Breast epithelium (tissue), 3 donors: ENCODE data around the gene PIP4K2C.

Source experiments
- POLR2A ChIP-seq: fragments of 450-650 bp; IDR thresholded peaks from one replicate; pipeline ENCODE4 v1.6.1; 2016; ENCODE audit warnings: antibody characterized with exemption, mild to moderate bottlenecking, moderate library complexity
- POLR2AphosphoS5 ChIP-seq, 3 donors: sonication (generic); formaldehyde crosslinking; IDR thresholded peaks; one replicate each; pipeline ENCODE4 v1.6.1; 2017; ENCODE audit warnings: antibody characterized with exemption in 3 of 3
- TF ChIP-seq, protein P1 (sequence below), 3 donors: fragments of 450-650 bp; IDR thresholded peaks; one replicate each; pipeline ENCODE4 v1.5.1; 2016 to 2017; ENCODE audit warnings: antibody characterized with exemption in 3 of 3, mild to moderate bottlenecking in 3 of 3, moderate library complexity in 3 of 3

DNA sequence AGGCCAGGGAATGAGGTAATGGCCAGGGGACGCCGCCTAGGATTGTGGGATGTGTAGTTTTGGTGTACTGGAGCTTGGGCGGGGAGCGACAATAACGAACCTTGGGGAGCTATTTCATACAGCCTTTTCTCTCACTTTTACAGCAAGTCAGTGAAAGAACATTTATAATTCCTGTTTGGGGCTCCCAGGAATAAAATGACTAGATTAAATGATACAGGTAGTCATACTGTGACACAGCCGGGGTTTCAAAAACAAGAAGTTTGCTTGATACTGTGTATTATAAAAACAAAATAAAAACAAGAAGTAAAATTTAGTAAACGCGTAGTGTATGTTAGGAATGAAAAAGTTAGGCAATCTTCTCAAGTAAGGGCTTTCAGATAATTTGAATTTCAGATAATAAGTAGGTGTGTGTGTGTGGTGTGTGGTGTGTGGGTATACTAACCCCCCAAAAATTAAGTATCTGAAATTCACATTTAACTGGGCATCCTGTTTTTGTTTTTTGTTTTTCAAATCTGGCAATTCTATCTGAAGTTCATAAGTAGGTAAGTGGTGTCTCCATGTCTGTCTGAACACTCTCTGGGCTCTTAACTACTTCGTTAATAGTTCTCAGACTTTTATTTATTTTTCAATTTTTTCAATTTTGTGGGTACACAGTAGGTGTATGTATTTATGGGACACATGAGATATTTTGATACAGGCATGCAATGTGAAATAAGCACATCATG is 43.5 kb upstream of the PIP4K2C start:
- TF ChIP-seq, protein P1, sequence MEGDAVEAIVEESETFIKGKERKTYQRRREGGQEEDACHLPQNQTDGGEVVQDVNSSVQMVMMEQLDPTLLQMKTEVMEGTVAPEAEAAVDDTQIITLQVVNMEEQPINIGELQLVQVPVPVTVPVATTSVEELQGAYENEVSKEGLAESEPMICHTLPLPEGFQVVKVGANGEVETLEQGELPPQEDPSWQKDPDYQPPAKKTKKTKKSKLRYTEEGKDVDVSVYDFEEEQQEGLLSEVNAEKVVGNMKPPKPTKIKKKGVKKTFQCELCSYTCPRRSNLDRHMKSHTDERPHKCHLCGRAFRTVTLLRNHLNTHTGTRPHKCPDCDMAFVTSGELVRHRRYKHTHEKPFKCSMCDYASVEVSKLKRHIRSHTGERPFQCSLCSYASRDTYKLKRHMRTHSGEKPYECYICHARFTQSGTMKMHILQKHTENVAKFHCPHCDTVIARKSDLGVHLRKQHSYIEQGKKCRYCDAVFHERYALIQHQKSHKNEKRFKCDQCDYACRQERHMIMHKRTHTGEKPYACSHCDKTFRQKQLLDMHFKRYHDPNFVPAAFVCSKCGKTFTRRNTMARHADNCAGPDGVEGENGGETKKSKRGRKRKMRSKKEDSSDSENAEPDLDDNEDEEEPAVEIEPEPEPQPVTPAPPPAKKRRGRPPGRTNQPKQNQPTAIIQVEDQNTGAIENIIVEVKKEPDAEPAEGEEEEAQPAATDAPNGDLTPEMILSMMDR (IDR thresholded peaks at IDR 0.05) = no peak
- TF ChIP-seq POLR2AphosphoS5 (IDR thresholded peaks at IDR 0.05) (no peak), POLR2A (no peak)
